K562 treated with DMSO at 1 percent for 4 hours (cell line): ENCODE data around the gene ANKS4B. TPM values are rescaled to one million over a fixed set of nuclear protein-coding genes. Genes with fewer than 3 reads are reported as not detected.

ENCODE experiments used
- total RNA-seq: library from RNA; unstranded; fragments of 300-600 nt; gene quantifications from 2 replicates; pipeline ENCODE4 v1.2.3, GENCODE V29; 2022; ENCODE audit not compliant: insufficient read depth

Gene ANKS4B
- total RNA-seq, result not detected in 2 replicates

GRCh38 chr16:21233521-21234150 lies at the start of gene ANKS4B:
ANKS4B (plus strand) TSS chr16:21233699; CDS start chr16:21233738, 39 bp downstream.

GRCh38 chr16:21211486-21211885 lies 22.0 kb upstream of the ANKS4B start, which contains the start of gene ZP2:
ZP2 (minus strand) TSS chr16:21211574; CDS start chr16:21211547, 27 bp downstream.

GRCh38 chr16:21277927-21278706 lies 44.6 kb downstream of the ANKS4B start, which contains the start of gene CRYM:
CRYM (minus strand) TSS chr16:21278290; CDS start chr16:21278251, 39 bp downstream.

Other genes starting within 250 kb of the ANKS4B start
- 0.20 and 0.47 TPM in 2 replicates for gene DNAH3, start 82.9 kb upstream of the ANKS4B start, total RNA-seq
- gene LDAF1, start 75.0 kb upstream of the ANKS4B start, total RNA-seq, result 15.0 and 19.9 TPM in 2 replicates
- gene ZP2, start 22.1 kb upstream of the ANKS4B start, total RNA-seq, result not detected in 2 replicates
- gene CRYM, start 44.6 kb downstream of the ANKS4B start, total RNA-seq, result 2.4 and 3.8 TPM in 2 replicates